Uterus (tissue), 4 donors: Measurements from ENCODE around the gene NEK9. TPM values are rescaled to one million over a fixed set of nuclear protein-coding genes. Genes with fewer than 3 reads are reported as not detected.

Experiments used
- DNase-seq, 2 donors: peaks; one replicate each; pipeline ENCODE4 v3.0.0-alpha.2; 2019 to 2020
- H3K27ac ChIP-seq, 2 donors: fragments of 200-600 bp; sonication (generic); 1 replicate in 1 of 2; 2 replicates in 1 of 2; pipeline ENCODE4 v1.5.1; 2016 to 2018
- H3K27me3 ChIP-seq, 2 donors: fragments of 200-600 bp; sonication (generic); one replicate each; pipeline ENCODE4 v1.5.1; 2018 to 2019; ENCODE audit warnings: control low read depth in 1 of 2
- H3K36me3 ChIP-seq, 2 donors: fragments of 200-600 bp; sonication (generic); one replicate each; pipeline ENCODE4 v1.5.1; 2019; ENCODE audit warnings: control low read depth in 1 of 2
- H3K4me1 ChIP-seq, 2 donors: fragments of 200-600 bp; sonication (generic); one replicate each; pipeline ENCODE4 v1.5.1; 2018 to 2019; ENCODE audit warnings: control low read depth in 1 of 2
- H3K4me3 ChIP-seq, 2 donors: fragments of 200-600 bp; sonication (generic); 1 replicate in 1 of 2; 2 replicates in 1 of 2; pipeline ENCODE4 v1.5.1; 2018 to 2019; ENCODE audit warnings: mild to moderate bottlenecking in 1 of 2
- H3K9me3 ChIP-seq, 2 donors: fragments of 200-600 bp; sonication (generic); one replicate each; pipeline ENCODE4 v1.5.1; 2019; ENCODE audit warnings: control low read depth in 1 of 2
- POLR2A ChIP-seq, 2 donors: fragments of 450-650 bp; IDR thresholded peaks; one replicate each; pipeline ENCODE4 v1.6.1; 2016; ENCODE audit warnings: antibody characterized with exemption in 2 of 2, mild to moderate bottlenecking in 1 of 2, moderate library complexity in 1 of 2
- intact Hi-C: fragments of 100-400 bp; cut with DNase I; formaldehyde crosslinking; loops from one replicate; pipeline ENCODE4 v1.15.1; 2023; ENCODE audit warnings: low total_unique reads
- total RNA-seq, 4 donors: library from RNA; depleted of rRNA in 3 of 4; stranded (reverse); fragments of >200 nt in 3 of 4; gene quantifications; one replicate each; pipeline versions ENCODE4 v1.1.0 to v1.2.4, GENCODE V29; 2014 to 2023
- TF ChIP-seq, protein P1 (sequence below), 4 experiments: fragments of 200-600 bp in 2 of 4; fragments of 450-650 bp in 2 of 4; sonication (generic) in 2 of 4; IDR thresholded peaks; one replicate each; pipeline ENCODE4 v1.5.1; 2016 to 2019; ENCODE audit warnings: antibody characterized with exemption in 4 of 4, mild to moderate bottlenecking in 2 of 4, moderate library complexity in 1 of 4
- donor health status: DM: yes; HTN: yes; CAD: no.

NEK9 gene
- total RNA-seq, 4 donors from 2014 or later, result 51.2 to 115 (median 71.4) TPM

GRCh38 chr14:75125617-75126016 lies 1.2 kb downstream of the NEK9 start:
- TF ChIP-seq, protein P1, sequence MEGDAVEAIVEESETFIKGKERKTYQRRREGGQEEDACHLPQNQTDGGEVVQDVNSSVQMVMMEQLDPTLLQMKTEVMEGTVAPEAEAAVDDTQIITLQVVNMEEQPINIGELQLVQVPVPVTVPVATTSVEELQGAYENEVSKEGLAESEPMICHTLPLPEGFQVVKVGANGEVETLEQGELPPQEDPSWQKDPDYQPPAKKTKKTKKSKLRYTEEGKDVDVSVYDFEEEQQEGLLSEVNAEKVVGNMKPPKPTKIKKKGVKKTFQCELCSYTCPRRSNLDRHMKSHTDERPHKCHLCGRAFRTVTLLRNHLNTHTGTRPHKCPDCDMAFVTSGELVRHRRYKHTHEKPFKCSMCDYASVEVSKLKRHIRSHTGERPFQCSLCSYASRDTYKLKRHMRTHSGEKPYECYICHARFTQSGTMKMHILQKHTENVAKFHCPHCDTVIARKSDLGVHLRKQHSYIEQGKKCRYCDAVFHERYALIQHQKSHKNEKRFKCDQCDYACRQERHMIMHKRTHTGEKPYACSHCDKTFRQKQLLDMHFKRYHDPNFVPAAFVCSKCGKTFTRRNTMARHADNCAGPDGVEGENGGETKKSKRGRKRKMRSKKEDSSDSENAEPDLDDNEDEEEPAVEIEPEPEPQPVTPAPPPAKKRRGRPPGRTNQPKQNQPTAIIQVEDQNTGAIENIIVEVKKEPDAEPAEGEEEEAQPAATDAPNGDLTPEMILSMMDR (IDR thresholded peaks at IDR 0.05), result no peak
- TF ChIP-seq POLR2A (IDR thresholded peaks at IDR 0.05), result no peak
- peak overlapping the region; percentile 74 to 85 for H3K4me3 ChIP-seq
- no peaks in the 10 kb centered on the region for H3K36me3 ChIP-seq
- no peaks in the 10 kb centered on the region for H3K9me3 ChIP-seq
- H3K27ac ChIP-seq, result peak overlapping the region; percentile 93 to 94
- intact Hi-C loops, result no loop called here
- peaks cover 0 to 4% of the 10 kb centered on the region in 2 donors for H3K4me1 ChIP-seq
- no peaks in the 10 kb centered on the region for H3K27me3 ChIP-seq
- DNase-seq, result no peak

GRCh38 chr14:75123991-75124390 lies 2.9 kb downstream of the NEK9 start:
- peak in 1 of 2 donors; percentile 46 for DNase-seq
- H3K27me3 ChIP-seq, result no peaks in the 10 kb centered on the region
- H3K4me1 ChIP-seq, result peaks cover 0 to 4% of the 10 kb centered on the region in 2 donors
- peak overlapping the region; percentile 21 to 53 for H3K27ac ChIP-seq
- no peaks in the 10 kb centered on the region for H3K36me3 ChIP-seq
- intact Hi-C loops, result no loop called here
- TF ChIP-seq, protein P1 (IDR thresholded peaks at IDR 0.05), result no peak
- peak in 1 of 2 donors; percentile 8 for TF ChIP-seq POLR2A (IDR thresholded peaks at IDR 0.05)
- H3K4me3 ChIP-seq, result no peak overlapping the region
- H3K9me3 ChIP-seq, result no peaks in the 10 kb centered on the region

GRCh38 chr14:75121552-75121951 lies 5.3 kb downstream of the NEK9 start:
- intact Hi-C loops, result no loop called here
- H3K9me3 ChIP-seq, result no peaks in the 10 kb centered on the region
- no peak for DNase-seq
- H3K4me1 ChIP-seq, result peaks cover 0 to 4% of the 10 kb centered on the region in 2 donors
- TF ChIP-seq, protein P1 (IDR thresholded peaks at IDR 0.05), result no peak
- no peak for TF ChIP-seq POLR2A (IDR thresholded peaks at IDR 0.05)
- H3K27ac ChIP-seq, result no peak overlapping the region
- no peak overlapping the region for H3K4me3 ChIP-seq
- no peaks in the 10 kb centered on the region for H3K36me3 ChIP-seq
- no peaks in the 10 kb centered on the region for H3K27me3 ChIP-seq

- DNase-seq, result no peak
- H3K36me3 ChIP-seq, result no peaks in the 10 kb centered on the region
These were observed 6.1 kb downstream of the NEK9 start for GRCh38 chr14:75120541-75121291.

DNA sequence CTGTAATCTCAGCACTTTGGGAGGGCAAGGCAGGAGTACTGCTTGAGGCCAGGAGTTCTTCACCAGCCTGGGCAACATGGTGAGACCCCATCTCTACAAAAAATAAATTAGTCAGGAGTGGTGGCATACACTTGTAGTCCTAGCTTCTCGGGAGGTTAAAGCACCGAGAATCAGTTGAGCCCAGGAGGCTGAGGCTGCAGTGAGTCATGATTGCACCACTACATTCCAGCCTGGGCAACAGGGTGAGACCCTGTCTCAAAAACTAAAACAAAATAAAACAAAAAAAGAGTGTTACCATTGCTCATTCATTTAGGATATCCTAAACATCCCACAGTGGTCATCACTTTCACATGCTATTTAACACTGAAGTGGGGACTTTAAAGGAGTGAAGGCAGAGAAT lies 7.8 kb downstream of the NEK9 start:
- no peaks in the 10 kb centered on the region for H3K9me3 ChIP-seq
- H3K36me3 ChIP-seq, result no peaks in the 10 kb centered on the region
- TF ChIP-seq POLR2A (IDR thresholded peaks at IDR 0.05), result no peak
- TF ChIP-seq, protein P1 (IDR thresholded peaks at IDR 0.05), result no peak
- H3K4me3 ChIP-seq, result no peak overlapping the region
- no peaks in the 10 kb centered on the region for H3K4me1 ChIP-seq
- intact Hi-C loops, result no loop called here
- DNase-seq, result no peak
- no peaks in the 10 kb centered on the region for H3K27me3 ChIP-seq
- no peak overlapping the region for H3K27ac ChIP-seq

More at GRCh38 chr14:75120541-75121291, 6.1 kb downstream of the NEK9 start:
- Histone ChIP-seq H3K9me3 (no peaks in the 10 kb centered on the region), H3K27ac (no peak overlapping the region), H3K4me1 (no peaks in the 10 kb centered on the region), H3K4me3 (no peak overlapping the region), H3K27me3 (no peaks in the 10 kb centered on the region)
- intact Hi-C loops, result no loop called here
- TF ChIP-seq, protein P1 (IDR thresholded peaks at IDR 0.05), result no peak
- no peak for TF ChIP-seq POLR2A (IDR thresholded peaks at IDR 0.05)
